Mammary epithelial cell (primary cell): Measurements from ENCODE around the gene GPR143.

Experiments
- EZH2 ChIP-seq: IDR thresholded peaks from 2 replicates; pipeline ENCODE4 v1.6.1; 2012; ENCODE audit warnings: low read length, inconsistent platforms, borderline replicate concordance
- TF ChIP-seq, protein P1 (sequence below), 2 donors: IDR thresholded peaks in 1 of 2; conservative IDR thresholded peaks in 1 of 2; 2 replicates each; pipeline ENCODE4 v1.5.1; 2011 to 2012; ENCODE audit warnings: inconsistent platforms in 2 of 2, low read length in 2 of 2, mild to moderate bottlenecking in 2 of 2, control low read depth in 1 of 2, low read depth in 1 of 2; ENCODE audit not compliant: insufficient read depth in 1 of 2; ENCODE audit errors: extremely low read depth in 1 of 2

DNA sequence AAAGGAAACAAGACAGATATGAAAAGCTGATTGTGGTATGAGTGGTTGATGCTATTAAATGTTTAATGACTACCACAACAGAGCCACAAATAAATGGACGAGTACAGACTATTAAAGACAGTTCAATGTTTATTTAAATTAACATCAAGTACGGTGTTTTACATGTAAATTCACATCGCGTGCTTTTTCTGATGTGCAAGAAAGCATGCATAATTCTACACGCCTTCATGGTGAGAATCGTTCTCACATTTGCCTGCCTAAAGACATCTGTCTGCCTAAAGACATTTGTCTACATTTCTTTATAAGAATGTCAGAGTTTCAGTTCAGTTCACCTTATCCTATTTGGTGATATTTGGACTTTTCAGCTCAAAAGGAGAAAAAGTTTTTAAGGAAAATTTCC lies 7.3 kb upstream of the GPR143 start:
- TF ChIP-seq, protein P1, sequence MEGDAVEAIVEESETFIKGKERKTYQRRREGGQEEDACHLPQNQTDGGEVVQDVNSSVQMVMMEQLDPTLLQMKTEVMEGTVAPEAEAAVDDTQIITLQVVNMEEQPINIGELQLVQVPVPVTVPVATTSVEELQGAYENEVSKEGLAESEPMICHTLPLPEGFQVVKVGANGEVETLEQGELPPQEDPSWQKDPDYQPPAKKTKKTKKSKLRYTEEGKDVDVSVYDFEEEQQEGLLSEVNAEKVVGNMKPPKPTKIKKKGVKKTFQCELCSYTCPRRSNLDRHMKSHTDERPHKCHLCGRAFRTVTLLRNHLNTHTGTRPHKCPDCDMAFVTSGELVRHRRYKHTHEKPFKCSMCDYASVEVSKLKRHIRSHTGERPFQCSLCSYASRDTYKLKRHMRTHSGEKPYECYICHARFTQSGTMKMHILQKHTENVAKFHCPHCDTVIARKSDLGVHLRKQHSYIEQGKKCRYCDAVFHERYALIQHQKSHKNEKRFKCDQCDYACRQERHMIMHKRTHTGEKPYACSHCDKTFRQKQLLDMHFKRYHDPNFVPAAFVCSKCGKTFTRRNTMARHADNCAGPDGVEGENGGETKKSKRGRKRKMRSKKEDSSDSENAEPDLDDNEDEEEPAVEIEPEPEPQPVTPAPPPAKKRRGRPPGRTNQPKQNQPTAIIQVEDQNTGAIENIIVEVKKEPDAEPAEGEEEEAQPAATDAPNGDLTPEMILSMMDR (conservative IDR thresholded peaks at IDR 0.05 in 1 of 2, IDR thresholded peaks at IDR 0.05 in 1 of 2; ENCODE audit: extremely low read depth in 1 of 2, insufficient read depth in 1 of 2, low read depth in 1 of 2, low read length in 2 of 2) = no peak
- no peak for TF ChIP-seq EZH2
